RWPE1 (cell line): Measurements from ENCODE around the gene RNF14.

Experiments
- CTCF ChIA-PET: fragments of 350-600 bp; sonication (Branson Sonifier 250); formaldehyde crosslinking; extraction: SDS; loops from one replicate; lab custom pipeline; 2021; lab: Yijun Ruan, JAX
- POLR2A ChIA-PET: fragments of 400-600 bp; formaldehyde crosslinking; extraction: SDS; loops from one replicate; lab custom pipeline; 2020; ENCODE audit warnings: antibody characterized with exemption; ENCODE audit not compliant: low non-redundant PET; lab: Yijun Ruan, JAX
- DNase-seq: peaks from one replicate; pipeline ENCODE4 v3.0.0; 2012; ENCODE audit warnings: low spot score
- H3K27ac ChIP-seq: fragments of 450-650 bp; 2 replicates; pipeline ENCODE4 v1.5.1; 2017
- TF ChIP-seq, protein P1 (sequence below): fragments of 450-650 bp; conservative IDR thresholded peaks from 2 replicates; pipeline ENCODE4 v1.5.1; 2017; ENCODE audit warnings: low read depth, mild to moderate bottlenecking

Gene RNF14

DNA sequence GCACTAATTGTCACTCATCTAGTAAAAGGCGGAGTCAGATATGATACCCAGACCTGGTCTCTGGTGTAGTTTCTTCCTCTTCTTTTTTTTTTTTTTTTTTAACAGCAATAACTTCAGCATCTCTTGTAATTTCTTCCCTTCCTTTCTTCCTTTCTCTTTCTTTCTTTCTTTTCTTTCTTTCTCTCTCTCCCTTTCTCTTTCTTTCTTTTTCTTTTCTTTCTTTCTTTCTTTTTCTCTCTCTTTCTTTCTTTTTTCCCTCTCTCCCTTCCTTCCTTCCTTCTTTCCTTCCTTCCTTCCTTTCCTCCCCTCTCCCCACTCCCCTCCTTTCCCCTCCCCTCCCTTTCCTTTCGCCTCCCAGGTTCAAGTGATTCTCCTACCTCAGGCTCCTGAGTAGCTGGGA, 69.8 kb downstream of the RNF14 start:
- ChIA-PET CTCF (interaction anchor here (0.6 kb wide), 1 partner anchor 1244 kb away, joined by 4 read pairs; no protein-coding TSS in a partner anchor), POLR2A (no interaction called here)
- DNase-seq: no peak
- no peak overlapping the region for H3K27ac ChIP-seq
- TF ChIP-seq, protein P1, sequence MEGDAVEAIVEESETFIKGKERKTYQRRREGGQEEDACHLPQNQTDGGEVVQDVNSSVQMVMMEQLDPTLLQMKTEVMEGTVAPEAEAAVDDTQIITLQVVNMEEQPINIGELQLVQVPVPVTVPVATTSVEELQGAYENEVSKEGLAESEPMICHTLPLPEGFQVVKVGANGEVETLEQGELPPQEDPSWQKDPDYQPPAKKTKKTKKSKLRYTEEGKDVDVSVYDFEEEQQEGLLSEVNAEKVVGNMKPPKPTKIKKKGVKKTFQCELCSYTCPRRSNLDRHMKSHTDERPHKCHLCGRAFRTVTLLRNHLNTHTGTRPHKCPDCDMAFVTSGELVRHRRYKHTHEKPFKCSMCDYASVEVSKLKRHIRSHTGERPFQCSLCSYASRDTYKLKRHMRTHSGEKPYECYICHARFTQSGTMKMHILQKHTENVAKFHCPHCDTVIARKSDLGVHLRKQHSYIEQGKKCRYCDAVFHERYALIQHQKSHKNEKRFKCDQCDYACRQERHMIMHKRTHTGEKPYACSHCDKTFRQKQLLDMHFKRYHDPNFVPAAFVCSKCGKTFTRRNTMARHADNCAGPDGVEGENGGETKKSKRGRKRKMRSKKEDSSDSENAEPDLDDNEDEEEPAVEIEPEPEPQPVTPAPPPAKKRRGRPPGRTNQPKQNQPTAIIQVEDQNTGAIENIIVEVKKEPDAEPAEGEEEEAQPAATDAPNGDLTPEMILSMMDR: no peak
